GM19455 (cell line): ENCODE data around the gene WRAP73.

ENCODE experiments used
- ATAC-seq: cut with Tn5 transposase; IDR thresholded peaks from one replicate; pipeline ENCODE4 v1.9.1; 2021; ENCODE audit not compliant: unreplicated experiment

Gene WRAP73

DNA sequence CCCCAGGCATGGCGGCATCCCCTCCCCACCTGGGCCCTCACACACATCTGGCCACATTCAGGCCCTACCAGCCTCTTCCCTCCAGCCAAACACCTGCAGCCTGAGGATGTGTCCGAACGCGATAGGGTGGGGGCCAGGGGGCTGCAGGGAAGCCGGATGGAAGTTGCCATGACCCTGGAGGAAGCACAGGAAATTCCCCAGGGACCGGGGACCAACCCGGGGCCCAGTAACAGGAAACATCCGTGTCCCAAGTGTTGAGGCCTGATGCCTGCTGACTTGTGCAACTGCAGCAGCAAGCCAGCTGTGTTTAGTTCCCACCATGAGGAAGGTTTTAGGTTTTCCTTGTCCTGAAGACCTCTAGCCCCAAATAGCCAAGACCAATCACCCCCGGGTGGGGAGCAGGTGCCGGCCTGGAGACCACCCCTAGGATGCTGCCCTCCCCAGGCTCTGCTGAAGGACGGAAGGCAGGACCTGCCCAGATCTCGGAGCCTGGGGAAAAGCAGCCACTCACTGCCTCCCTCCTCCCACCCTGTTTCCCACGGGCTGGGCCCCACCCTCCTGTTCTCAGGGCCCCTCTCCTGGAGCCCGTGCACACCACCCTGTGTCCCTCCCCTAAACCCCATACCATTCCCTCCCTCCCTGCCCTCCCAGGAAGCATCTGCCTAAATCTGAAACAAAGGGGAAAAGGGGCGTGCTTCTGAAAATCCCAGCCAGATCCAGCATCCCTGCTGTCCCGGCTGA is 68.4 kb downstream of the WRAP73 start:
- no peak for ATAC-seq
